Amniotic epithelial cell (primary cell): Measurements from ENCODE around the gene NEU3.
"Not testable (repeated sequence)": the region's sequence is repeated elsewhere in the genome, so short reads cannot be mapped to it uniquely, and the experiment has no call there.

Source experiments
- DNase-seq: peaks from one replicate; pipeline ENCODE4 v3.0.0-alpha.2; 2010; ENCODE audit warnings: low read depth

NEU3 gene

GRCh38 chr11:74984730-74985129 lies 4.0 kb upstream of the NEU3 start:
- DNase-seq = no peak

GRCh38 chr11:74989260-74989638 lies 516 bp downstream of the NEU3 start:
- no peak for DNase-seq

- not testable (repeated sequence) for DNase-seq
These were observed 1.4 kb downstream of the NEU3 start for GRCh38 chr11:74990150-74990549.

GRCh38 chr11:74990941-74991340 lies 2.2 kb downstream of the NEU3 start:
- no peak for DNase-seq

GRCh38 chr11:74992852-74993251 lies 4.1 kb downstream of the NEU3 start:
- DNase-seq = no peak

- DNase-seq = no peak
These were observed 12.2 kb downstream of the NEU3 start for GRCh38 chr11:75000975-75001354.

GRCh38 chr11:75001686-75002085 lies 13.0 kb downstream of the NEU3 start:
- no peak for DNase-seq

- no peak for DNase-seq
These were observed 13.8 kb downstream of the NEU3 start for GRCh38 chr11:75002516-75002915.

GRCh38 chr11:75004215-75004614 lies 15.5 kb downstream of the NEU3 start:
- DNase-seq = no peak

GRCh38 chr11:75011357-75011756 lies 22.6 kb downstream of the NEU3 start:
- no peak for DNase-seq

GRCh38 chr11:75011872-75012271 lies 23.1 kb downstream of the NEU3 start:
- no peak for DNase-seq

- peak; percentile 48 for DNase-seq
These were observed 24.3 kb downstream of the NEU3 start for GRCh38 chr11:75013051-75013450.

- DNase-seq = peak; percentile 88
These were observed 25.4 kb downstream of the NEU3 start for GRCh38 chr11:75014129-75014528.

- not testable (repeated sequence) for DNase-seq
These were observed 30.5 kb downstream of the NEU3 start for GRCh38 chr11:75019200-75019599.

GRCh38 chr11:75020328-75020727 lies 31.6 kb downstream of the NEU3 start:
- DNase-seq = not testable (repeated sequence)

- DNase-seq = no peak
These were observed 33.6 kb downstream of the NEU3 start for GRCh38 chr11:75022296-75022695.

GRCh38 chr11:75022759-75023396 lies 34.1 kb downstream of the NEU3 start:
- peak; percentile 81 for DNase-seq

GRCh38 chr11:75023446-75024067 lies 34.8 kb downstream of the NEU3 start:
- no peak for DNase-seq

- no peak for DNase-seq
These were observed 35.3 kb downstream of the NEU3 start for GRCh38 chr11:75024068-75024449.

GRCh38 chr11:75024764-75025211 lies 36.1 kb downstream of the NEU3 start:
- no peak for DNase-seq

- DNase-seq = no peak
These were observed 36.8 kb downstream of the NEU3 start for GRCh38 chr11:75025561-75025960.

- DNase-seq = no peak
These were observed 39.6 kb downstream of the NEU3 start for GRCh38 chr11:75028321-75028720.

GRCh38 chr11:75028724-75029123 lies 40.0 kb downstream of the NEU3 start:
- DNase-seq = no peak
